Uterus (tissue), 4 donors: ENCODE data around the gene DENND5B. TPM values are rescaled to one million over a fixed set of nuclear protein-coding genes. Genes with fewer than 3 reads are reported as not detected.
A peak's percentile ranks its signal among the peaks of the same experiment; 100 is the strongest.
"Not testable (repeated sequence)": the region's sequence is repeated elsewhere in the genome, so short reads cannot be mapped to it uniquely, and the experiment has no call there.

ENCODE experiments used
- DNase-seq, 2 donors: peaks; one replicate each; pipeline ENCODE4 v3.0.0-alpha.2; 2019 to 2020
- H3K27ac ChIP-seq, 2 donors: fragments of 200-600 bp; sonication (generic); 1 replicate in 1 of 2; 2 replicates in 1 of 2; pipeline ENCODE4 v1.5.1; 2016 to 2018
- H3K27me3 ChIP-seq, 2 donors: fragments of 200-600 bp; sonication (generic); one replicate each; pipeline ENCODE4 v1.5.1; 2018 to 2019; ENCODE audit warnings: control low read depth in 1 of 2
- H3K36me3 ChIP-seq, 2 donors: fragments of 200-600 bp; sonication (generic); one replicate each; pipeline ENCODE4 v1.5.1; 2019; ENCODE audit warnings: control low read depth in 1 of 2
- H3K4me1 ChIP-seq, 2 donors: fragments of 200-600 bp; sonication (generic); one replicate each; pipeline ENCODE4 v1.5.1; 2018 to 2019; ENCODE audit warnings: control low read depth in 1 of 2
- H3K4me3 ChIP-seq, 2 donors: fragments of 200-600 bp; sonication (generic); 1 replicate in 1 of 2; 2 replicates in 1 of 2; pipeline ENCODE4 v1.5.1; 2018 to 2019; ENCODE audit warnings: mild to moderate bottlenecking in 1 of 2
- H3K9me3 ChIP-seq, 2 donors: fragments of 200-600 bp; sonication (generic); one replicate each; pipeline ENCODE4 v1.5.1; 2019; ENCODE audit warnings: control low read depth in 1 of 2
- POLR2A ChIP-seq, 2 donors: fragments of 450-650 bp; IDR thresholded peaks; one replicate each; pipeline ENCODE4 v1.6.1; 2016; ENCODE audit warnings: antibody characterized with exemption in 2 of 2, mild to moderate bottlenecking in 1 of 2, moderate library complexity in 1 of 2
- intact Hi-C: fragments of 100-400 bp; cut with DNase I; formaldehyde crosslinking; loops from one replicate; pipeline ENCODE4 v1.15.1; 2023; ENCODE audit warnings: low total_unique reads
- total RNA-seq, 4 donors: library from RNA; depleted of rRNA in 3 of 4; stranded (reverse); fragments of >200 nt in 3 of 4; gene quantifications; one replicate each; pipeline versions ENCODE4 v1.1.0 to v1.2.4, GENCODE V29; 2014 to 2023
- TF ChIP-seq, protein P1 (sequence below), 4 experiments: fragments of 200-600 bp in 2 of 4; fragments of 450-650 bp in 2 of 4; sonication (generic) in 2 of 4; IDR thresholded peaks; one replicate each; pipeline ENCODE4 v1.5.1; 2016 to 2019; ENCODE audit warnings: antibody characterized with exemption in 4 of 4, mild to moderate bottlenecking in 2 of 4, moderate library complexity in 1 of 4
- donor health status: DM: yes; HTN: yes; CAD: no.

Gene DENND5B
- total RNA-seq, 4 donors from 2014 or later, result 14.4 to 37.0 (median 26.5) TPM

DNA sequence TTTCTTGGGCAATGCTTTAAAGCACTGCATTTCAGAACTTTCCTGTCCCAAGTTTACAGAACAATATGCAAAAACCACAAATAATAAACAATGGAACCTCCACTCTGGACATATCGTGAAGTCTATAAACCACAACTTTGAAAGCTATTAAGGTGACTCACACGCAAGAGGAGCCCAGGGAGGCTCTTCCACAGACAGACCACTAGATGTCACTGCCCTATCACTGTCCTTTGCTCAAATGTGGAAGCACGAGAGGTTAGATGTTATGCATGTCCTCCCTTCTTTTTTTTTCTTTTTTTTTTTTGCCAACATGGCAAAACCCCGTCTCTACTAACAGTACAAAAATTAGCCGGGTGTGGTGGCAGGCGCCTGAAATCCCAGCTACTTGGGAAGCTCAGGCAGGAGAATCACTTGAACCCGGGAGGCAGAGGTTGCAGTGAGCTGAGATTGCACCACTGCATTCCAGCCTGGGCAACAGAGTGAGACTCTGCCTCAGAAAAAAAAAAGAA, 187.8 kb downstream of the DENND5B start:
- DNase-seq, result peak; percentile 58 to 70

DNA sequence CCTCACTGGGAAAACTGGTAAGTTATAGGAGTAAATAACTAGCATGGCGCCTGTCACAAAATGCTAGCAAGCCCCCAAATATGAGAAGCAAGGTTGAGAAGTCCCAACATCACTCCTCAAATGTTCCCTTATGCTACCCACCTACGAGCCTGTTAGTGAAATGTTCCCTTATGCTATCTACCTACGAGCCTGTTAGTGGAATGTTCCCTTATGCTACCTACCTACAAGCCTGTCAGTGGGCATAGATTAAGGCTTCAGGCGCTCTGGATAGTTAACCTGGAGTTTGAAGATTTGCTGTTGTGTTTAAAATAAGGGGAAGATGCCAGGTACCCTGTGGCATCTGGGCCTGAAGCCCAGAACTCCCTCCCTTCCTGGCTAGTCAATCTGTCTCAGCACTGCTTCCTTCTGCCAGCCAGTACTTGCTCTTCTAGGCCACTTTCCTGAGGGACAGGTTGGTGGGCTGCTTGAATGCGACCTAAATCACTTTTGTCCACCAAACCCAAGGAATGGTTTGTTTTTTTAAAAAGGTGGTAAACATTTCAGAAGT, 197.9 kb downstream of the DENND5B start:
- intact Hi-C loops, result no loop called here
- TF ChIP-seq POLR2A (IDR thresholded peaks at IDR 0.05), result no peak
- TF ChIP-seq, protein P1, sequence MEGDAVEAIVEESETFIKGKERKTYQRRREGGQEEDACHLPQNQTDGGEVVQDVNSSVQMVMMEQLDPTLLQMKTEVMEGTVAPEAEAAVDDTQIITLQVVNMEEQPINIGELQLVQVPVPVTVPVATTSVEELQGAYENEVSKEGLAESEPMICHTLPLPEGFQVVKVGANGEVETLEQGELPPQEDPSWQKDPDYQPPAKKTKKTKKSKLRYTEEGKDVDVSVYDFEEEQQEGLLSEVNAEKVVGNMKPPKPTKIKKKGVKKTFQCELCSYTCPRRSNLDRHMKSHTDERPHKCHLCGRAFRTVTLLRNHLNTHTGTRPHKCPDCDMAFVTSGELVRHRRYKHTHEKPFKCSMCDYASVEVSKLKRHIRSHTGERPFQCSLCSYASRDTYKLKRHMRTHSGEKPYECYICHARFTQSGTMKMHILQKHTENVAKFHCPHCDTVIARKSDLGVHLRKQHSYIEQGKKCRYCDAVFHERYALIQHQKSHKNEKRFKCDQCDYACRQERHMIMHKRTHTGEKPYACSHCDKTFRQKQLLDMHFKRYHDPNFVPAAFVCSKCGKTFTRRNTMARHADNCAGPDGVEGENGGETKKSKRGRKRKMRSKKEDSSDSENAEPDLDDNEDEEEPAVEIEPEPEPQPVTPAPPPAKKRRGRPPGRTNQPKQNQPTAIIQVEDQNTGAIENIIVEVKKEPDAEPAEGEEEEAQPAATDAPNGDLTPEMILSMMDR (IDR thresholded peaks at IDR 0.05), result no peak
- H3K4me3 ChIP-seq, result no peak overlapping the region
- no peaks in the 10 kb centered on the region for H3K27me3 ChIP-seq
- H3K4me1 ChIP-seq, result no peaks in the 10 kb centered on the region
- H3K27ac ChIP-seq, result no peak overlapping the region
- no peaks in the 10 kb centered on the region for H3K9me3 ChIP-seq
- DNase-seq, result no peak
- no peaks in the 10 kb centered on the region for H3K36me3 ChIP-seq

More for the DNA sequence above, 187.8 kb downstream of the DENND5B start:
- not testable (repeated sequence) for H3K9me3 ChIP-seq, H3K27me3 ChIP-seq, H3K27ac ChIP-seq, H3K4me1 ChIP-seq, H3K36me3 ChIP-seq, H3K4me3 ChIP-seq
- intact Hi-C loops, result loop anchor here (2.0 kb wide), 1 partner anchor 234 kb away; no protein-coding TSS in a partner anchor
- TF ChIP-seq, protein P1 (IDR thresholded peaks at IDR 0.05), result peak; percentile 90 to 94 (median 90)

DNA sequence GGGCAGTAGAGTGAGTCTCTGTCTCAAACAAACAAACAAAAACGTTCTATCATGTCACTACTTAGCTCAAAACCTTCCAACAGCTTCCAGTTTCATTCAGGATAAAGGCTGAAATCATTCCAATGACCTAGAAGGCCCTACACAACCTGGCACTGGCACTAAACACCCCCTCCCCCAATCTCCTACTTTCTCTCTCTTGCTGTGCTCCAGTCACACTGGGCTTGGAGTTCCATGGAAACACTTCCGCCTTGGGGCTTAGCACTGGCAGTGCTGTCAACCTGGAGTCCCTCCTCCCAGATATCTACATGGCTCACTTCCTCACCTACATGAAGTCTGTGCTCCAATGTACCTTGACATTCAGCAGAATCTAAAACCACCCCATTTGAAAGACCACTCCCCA, 199.9 kb downstream of the DENND5B start:
- Histone ChIP-seq H3K36me3 (no peaks in the 10 kb centered on the region), H3K4me1 (no peaks in the 10 kb centered on the region), H3K9me3 (no peaks in the 10 kb centered on the region), H3K27ac (no peak overlapping the region), H3K4me3 (no peak overlapping the region), H3K27me3 (no peaks in the 10 kb centered on the region)
- intact Hi-C loops, result no loop called here
- no peak for DNase-seq
- no peak for TF ChIP-seq POLR2A (IDR thresholded peaks at IDR 0.05)
- TF ChIP-seq, protein P1 (IDR thresholded peaks at IDR 0.05), result no peak

DNA sequence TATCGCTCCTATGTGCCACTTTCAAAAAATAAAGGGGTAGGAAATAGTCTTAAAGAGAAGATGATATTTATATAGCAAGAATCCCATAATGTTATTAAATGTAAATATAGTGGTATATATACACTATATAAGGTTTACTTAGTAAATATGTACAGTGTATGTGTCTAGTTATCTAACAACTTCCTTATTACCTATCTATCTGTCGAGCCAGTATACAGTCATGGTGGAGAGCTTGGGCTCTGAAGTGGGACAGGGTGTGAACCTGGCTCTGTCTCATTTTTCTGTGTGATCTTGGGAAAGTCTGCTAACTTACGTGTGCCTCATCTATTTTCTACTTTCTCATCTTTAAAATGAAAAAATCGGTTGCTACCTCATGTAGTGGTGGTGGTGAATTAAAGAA, 202.2 kb downstream of the DENND5B start:
- H3K9me3 ChIP-seq, result no peaks in the 10 kb centered on the region
- H3K4me3 ChIP-seq, result no peak overlapping the region
- peak overlapping the region in 1 of 2 donors; percentile 48 for H3K27ac ChIP-seq
- H3K4me1 ChIP-seq, result no peaks in the 10 kb centered on the region
- no peaks in the 10 kb centered on the region for H3K36me3 ChIP-seq
- DNase-seq, result no peak
- intact Hi-C loops, result no loop called here
- TF ChIP-seq, protein P1 (IDR thresholded peaks at IDR 0.05), result no peak
- no peak for TF ChIP-seq POLR2A (IDR thresholded peaks at IDR 0.05)
- no peaks in the 10 kb centered on the region for H3K27me3 ChIP-seq

DNA sequence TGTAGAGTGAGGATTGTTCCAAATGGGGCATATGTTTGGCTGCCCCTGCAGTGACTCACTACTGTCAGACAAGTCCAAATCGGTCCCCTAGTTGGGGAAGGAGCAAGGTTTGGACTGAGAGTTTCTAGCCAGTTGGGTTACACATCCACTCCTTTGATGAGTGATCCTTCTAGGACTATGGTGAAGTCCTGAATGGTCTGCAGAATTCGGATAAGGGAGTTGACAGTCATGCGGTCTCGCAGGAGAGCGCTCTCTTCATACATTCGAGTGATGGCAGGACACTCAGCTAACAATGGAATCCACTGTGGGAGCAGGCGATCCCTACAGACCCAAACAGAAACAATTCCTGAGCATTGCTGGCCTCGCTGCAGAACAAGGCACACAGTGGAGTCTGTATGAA, 203.5 kb downstream of the DENND5B start:
- Histone ChIP-seq H3K27me3 (no peaks in the 10 kb centered on the region), H3K4me1 (no peaks in the 10 kb centered on the region), H3K4me3 (no peak overlapping the region), H3K36me3 (no peaks in the 10 kb centered on the region), H3K9me3 (no peaks in the 10 kb centered on the region), H3K27ac (no peak overlapping the region)
- no peak for TF ChIP-seq POLR2A (IDR thresholded peaks at IDR 0.05)
- TF ChIP-seq, protein P1 (IDR thresholded peaks at IDR 0.05), result no peak
- intact Hi-C loops, result no loop called here
- DNase-seq, result no peak
